NCI-H1694 treated with DMSO at 0.1 percent for 48 hours (cell line): Measurements from ENCODE around the gene SMPD3.

ENCODE experiments used
- DNase-seq: peaks from one replicate; lab custom pipeline; 2025; lab: John Stamatoyannopoulos, UW

SMPD3 gene

GRCh38 chr16:68380676-68381362 lies 67.5 kb downstream of the SMPD3 start:
- DNase-seq, result no peak

- DNase-seq, result no peak
These were observed 68.0 kb downstream of the SMPD3 start for GRCh38 chr16:68380348-68380670.

- DNase-seq, result no peak
These were observed 68.6 kb downstream of the SMPD3 start for GRCh38 chr16:68379472-68380347.

- no peak for DNase-seq
These were observed 69.6 kb downstream of the SMPD3 start for GRCh38 chr16:68378436-68379415.

- no peak for DNase-seq
These were observed 70.5 kb downstream of the SMPD3 start for GRCh38 chr16:68377667-68378393.

GRCh38 chr16:68377221-68377620 lies 71.1 kb downstream of the SMPD3 start:
- DNase-seq, result no peak

- no peak for DNase-seq
These were observed 71.7 kb downstream of the SMPD3 start for GRCh38 chr16:68376590-68376989.

- DNase-seq, result no peak
These were observed 72.3 kb downstream of the SMPD3 start for GRCh38 chr16:68375801-68376536.

GRCh38 chr16:68374961-68375660 lies 73.2 kb downstream of the SMPD3 start:
- no peak for DNase-seq

- DNase-seq, result no peak
These were observed 74.0 kb downstream of the SMPD3 start for GRCh38 chr16:68374246-68374805.

- DNase-seq, result no peak
These were observed 74.6 kb downstream of the SMPD3 start for GRCh38 chr16:68373528-68374245.

GRCh38 chr16:68372806-68373205 lies 75.5 kb downstream of the SMPD3 start:
- no peak for DNase-seq

- no peak for DNase-seq
These were observed 76.0 kb downstream of the SMPD3 start for GRCh38 chr16:68372381-68372720.

- DNase-seq, result no peak
These were observed 76.5 kb downstream of the SMPD3 start for GRCh38 chr16:68371706-68372380.

- no peak for DNase-seq
These were observed 77.0 kb downstream of the SMPD3 start for GRCh38 chr16:68371276-68371651.

- no peak for DNase-seq
These were observed 77.6 kb downstream of the SMPD3 start for GRCh38 chr16:68370581-68371275.

- no peak for DNase-seq
These were observed 78.4 kb downstream of the SMPD3 start for GRCh38 chr16:68369697-68370580.
